ENCODE measurements around the gene PRDM11.

DNA sequence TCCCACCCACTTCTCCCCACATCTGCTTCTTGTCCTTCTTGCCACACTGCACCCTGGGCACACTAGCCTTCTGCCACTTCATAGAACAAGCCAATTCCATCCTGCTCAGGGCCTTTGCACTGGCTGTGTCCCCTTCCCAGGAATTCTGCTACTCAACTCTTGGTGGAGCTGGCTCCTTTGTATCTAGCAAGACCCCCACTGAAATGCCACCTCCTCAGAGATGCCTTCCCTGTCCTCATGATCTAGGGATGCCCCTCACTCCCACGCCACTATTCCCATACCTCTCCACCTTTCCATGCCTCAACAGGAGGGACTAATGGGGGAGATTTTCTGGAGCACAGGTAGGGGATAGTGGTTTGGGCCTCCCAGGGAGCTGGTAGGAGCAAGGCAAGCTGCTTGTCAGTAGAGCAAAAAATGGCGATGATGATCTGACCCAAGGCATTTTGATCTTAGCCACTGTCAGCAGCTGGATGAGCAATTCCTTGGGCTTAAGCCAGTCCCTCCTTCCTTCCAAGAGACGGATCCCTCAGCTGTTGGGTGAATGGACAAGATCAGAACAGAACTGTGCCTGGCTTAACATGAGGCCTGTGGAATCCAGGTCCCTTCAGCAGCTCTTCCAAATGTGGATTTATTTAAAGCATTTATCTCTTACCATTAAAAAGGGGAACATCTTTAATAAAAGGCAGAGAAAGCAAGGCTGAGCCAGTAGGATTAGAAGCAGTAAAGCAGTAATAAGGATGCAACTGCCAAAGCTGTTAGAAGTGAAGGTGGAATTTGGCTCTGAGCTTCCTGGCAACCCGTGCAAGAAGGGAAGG, 4.0 kb upstream of the PRDM11 start:
- TF ChIP-seq, protein P1, sequence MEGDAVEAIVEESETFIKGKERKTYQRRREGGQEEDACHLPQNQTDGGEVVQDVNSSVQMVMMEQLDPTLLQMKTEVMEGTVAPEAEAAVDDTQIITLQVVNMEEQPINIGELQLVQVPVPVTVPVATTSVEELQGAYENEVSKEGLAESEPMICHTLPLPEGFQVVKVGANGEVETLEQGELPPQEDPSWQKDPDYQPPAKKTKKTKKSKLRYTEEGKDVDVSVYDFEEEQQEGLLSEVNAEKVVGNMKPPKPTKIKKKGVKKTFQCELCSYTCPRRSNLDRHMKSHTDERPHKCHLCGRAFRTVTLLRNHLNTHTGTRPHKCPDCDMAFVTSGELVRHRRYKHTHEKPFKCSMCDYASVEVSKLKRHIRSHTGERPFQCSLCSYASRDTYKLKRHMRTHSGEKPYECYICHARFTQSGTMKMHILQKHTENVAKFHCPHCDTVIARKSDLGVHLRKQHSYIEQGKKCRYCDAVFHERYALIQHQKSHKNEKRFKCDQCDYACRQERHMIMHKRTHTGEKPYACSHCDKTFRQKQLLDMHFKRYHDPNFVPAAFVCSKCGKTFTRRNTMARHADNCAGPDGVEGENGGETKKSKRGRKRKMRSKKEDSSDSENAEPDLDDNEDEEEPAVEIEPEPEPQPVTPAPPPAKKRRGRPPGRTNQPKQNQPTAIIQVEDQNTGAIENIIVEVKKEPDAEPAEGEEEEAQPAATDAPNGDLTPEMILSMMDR (IDR thresholded peaks at IDR 0.05; ENCODE audit: low read depth, low read length): no peak
- TF ChIP-seq POLR2A (IDR thresholded peaks at IDR 0.05; ENCODE audit: extremely low read depth, insufficient read length): no peak
